ENCODE measurements around the gene RASSF8.
A peak's percentile ranks its signal among the peaks of the same experiment; 100 is the strongest.

RASSF8 gene

GRCh38 chr12:26116829-26117715, 158.6 kb downstream of the RASSF8 start:
- Histone ChIP-seq H3K9ac (ENCODE audit: low read length) (no peak overlapping the region), H4K20me1 (ENCODE audit: insufficient read depth, low read length) (no peaks in the 10 kb centered on the region), H3K4me1 (ENCODE audit: low read length) (peaks cover 62% of the 10 kb centered on the region), H3K9me3 (ENCODE audit: insufficient read depth, low read length) (no peaks in the 10 kb centered on the region), H3K4me2 (ENCODE audit: low read length) (peak overlapping the region; percentile 79), H3K36me3 (replicated peaks; ENCODE audit: low read depth, low read length) (no peaks in the 10 kb centered on the region), H2AFZ (ENCODE audit: low read depth, low read length) (no peak overlapping the region), H3K4me3 (ENCODE audit: low read length) (peak overlapping the region; percentile 51), H3K79me2 (ENCODE audit: low read length) (no peaks in the 10 kb centered on the region), H3K27me3 (ENCODE audit: low read depth, low read length) (peaks cover 29% of the 10 kb centered on the region), H3K27ac (ENCODE audit: low read length) (no peak overlapping the region)
- TF ChIP-seq EZH2phosphoT487 (IDR thresholded peaks at IDR 0.05; ENCODE audit: low read depth) = no peak
- no peak for TF ChIP-seq CTCF (IDR thresholded peaks at IDR 0.05; ENCODE audit: low read depth, low read length)

- H3K4me2 ChIP-seq (ENCODE audit: low read length) = peak overlapping the region; percentile 79
- H3K27me3 ChIP-seq (ENCODE audit: low read depth, low read length) = peaks cover 33% of the 10 kb centered on the region
These were observed 159.8 kb downstream of the RASSF8 start for GRCh38 chr12:26118308-26118707.

GRCh38 chr12:26119391-26119989, 161.0 kb downstream of the RASSF8 start:
- H3K9ac ChIP-seq (ENCODE audit: low read length) = no peak overlapping the region
- H3K27ac ChIP-seq (ENCODE audit: low read length) = no peak overlapping the region
- no peaks in the 10 kb centered on the region for H3K36me3 ChIP-seq (replicated peaks; ENCODE audit: low read depth, low read length)
- H3K9me3 ChIP-seq (ENCODE audit: insufficient read depth, low read length) = no peaks in the 10 kb centered on the region
- peak overlapping the region; percentile 22 for H3K4me3 ChIP-seq (ENCODE audit: low read length)
- no peaks in the 10 kb centered on the region for H4K20me1 ChIP-seq (ENCODE audit: insufficient read depth, low read length)
- peaks cover 58% of the 10 kb centered on the region for H3K4me1 ChIP-seq (ENCODE audit: low read length)
- peaks cover 44% of the 10 kb centered on the region for H3K27me3 ChIP-seq (ENCODE audit: low read depth, low read length)
- H3K79me2 ChIP-seq (ENCODE audit: low read length) = no peaks in the 10 kb centered on the region
- H3K4me2 ChIP-seq (ENCODE audit: low read length) = peak overlapping the region; percentile 79
- peak; percentile 82 for TF ChIP-seq CTCF (IDR thresholded peaks at IDR 0.05; ENCODE audit: low read depth, low read length)
- no peak for TF ChIP-seq EZH2phosphoT487 (IDR thresholded peaks at IDR 0.05; ENCODE audit: low read depth)
- H2AFZ ChIP-seq (ENCODE audit: low read depth, low read length) = no peak overlapping the region

More at GRCh38 chr12:26118308-26118707, 159.8 kb downstream of the RASSF8 start:
- Histone ChIP-seq H3K27ac (ENCODE audit: low read length) (peak overlapping the region; percentile 22), H3K9ac (ENCODE audit: low read length) (no peak overlapping the region; the same call in 1 of the 2 replicates), H3K79me2 (ENCODE audit: low read length) (no peaks in the 10 kb centered on the region), H3K4me3 (ENCODE audit: low read length) (peak overlapping the region; percentile 51), H3K9me3 (ENCODE audit: insufficient read depth, low read length) (no peaks in the 10 kb centered on the region), H2AFZ (ENCODE audit: low read depth, low read length) (no peak overlapping the region), H3K4me1 (ENCODE audit: low read length) (peaks cover 55% of the 10 kb centered on the region), H4K20me1 (ENCODE audit: insufficient read depth, low read length) (no peaks in the 10 kb centered on the region), H3K36me3 (replicated peaks; ENCODE audit: low read depth, low read length) (no peaks in the 10 kb centered on the region)
- TF ChIP-seq EZH2phosphoT487 (IDR thresholded peaks at IDR 0.05; ENCODE audit: low read depth) = no peak
- no peak for TF ChIP-seq CTCF (IDR thresholded peaks at IDR 0.05; ENCODE audit: low read depth, low read length)

- Histone ChIP-seq H3K4me1 (ENCODE audit: low read length) (peaks cover 54% of the 10 kb centered on the region), H3K27me3 (ENCODE audit: low read depth, low read length) (peaks cover 47% of the 10 kb centered on the region), H2AFZ (ENCODE audit: low read depth, low read length) (no peak overlapping the region), H4K20me1 (ENCODE audit: insufficient read depth, low read length) (no peaks in the 10 kb centered on the region), H3K4me3 (ENCODE audit: low read length) (no peak overlapping the region), H3K36me3 (replicated peaks; ENCODE audit: low read depth, low read length) (no peaks in the 10 kb centered on the region), H3K9me3 (ENCODE audit: insufficient read depth, low read length) (no peaks in the 10 kb centered on the region), H3K27ac (ENCODE audit: low read length) (no peak overlapping the region), H3K79me2 (ENCODE audit: low read length) (no peaks in the 10 kb centered on the region), H3K4me2 (ENCODE audit: low read length) (no peak overlapping the region), H3K9ac (ENCODE audit: low read length) (no peak overlapping the region)
- TF ChIP-seq EZH2phosphoT487 (IDR thresholded peaks at IDR 0.05; ENCODE audit: low read depth) (no peak), CTCF (IDR thresholded peaks at IDR 0.05; ENCODE audit: low read depth, low read length) (no peak)
These were observed 162.2 kb downstream of the RASSF8 start for GRCh38 chr12:26120561-26121274.
